HS-5 (cell line): ENCODE results near the gene PTGES3.
A peak's percentile ranks its signal among the peaks of the same experiment; 100 is the strongest.

Experiments used
- DNase-seq: peaks from one replicate; pipeline ENCODE4 v3.0.0-alpha.2; 2012; ENCODE audit warnings: low read depth

The PTGES3 gene

GRCh38 chr12:56629459-56630179 is 58.5 kb downstream of the PTGES3 start:
- DNase-seq: no peak

- DNase-seq: peak; percentile 37
Measured at GRCh38 chr12:56628671-56629458, 59.2 kb downstream of the PTGES3 start.

DNA sequence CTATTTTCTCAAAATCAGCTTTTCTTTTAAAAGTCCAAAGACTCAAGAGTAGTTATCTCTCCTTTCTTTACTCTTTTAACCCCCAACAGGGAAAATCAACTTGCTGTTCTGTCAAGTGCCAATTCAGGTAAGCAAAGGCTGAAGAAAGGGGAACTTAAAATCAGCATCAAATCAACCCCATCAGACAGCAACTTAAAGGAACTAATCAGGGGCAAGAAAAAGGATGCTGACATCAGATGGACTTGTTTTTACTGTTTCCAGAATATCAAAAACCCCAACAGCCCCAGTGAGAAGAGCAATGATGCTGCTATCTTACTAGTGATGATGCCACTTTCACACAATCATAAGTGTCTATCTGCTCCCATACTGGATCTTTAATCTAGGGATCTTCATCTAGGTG is 61.4 kb downstream of the PTGES3 start:
- DNase-seq: no peak

DNA sequence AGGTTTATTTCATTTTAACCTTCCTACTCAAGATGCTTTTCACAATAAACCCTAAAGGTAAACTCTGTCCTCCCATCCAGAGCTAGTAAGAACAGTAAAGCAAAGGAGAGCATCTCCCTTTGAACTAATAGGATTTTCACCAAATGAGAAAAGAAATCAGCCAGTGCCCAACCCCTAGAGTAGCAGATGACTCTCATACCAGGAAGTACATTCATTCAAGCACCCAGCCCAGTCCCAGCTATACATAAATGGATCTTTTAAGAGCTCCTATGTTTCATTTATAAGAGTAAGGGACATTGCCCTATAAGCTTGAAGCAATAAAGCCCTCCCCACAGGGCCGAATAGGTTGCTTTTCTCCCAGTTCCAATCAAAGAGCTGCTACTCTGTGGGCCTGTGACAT is 65.5 kb downstream of the PTGES3 start:
- DNase-seq: no peak

DNA sequence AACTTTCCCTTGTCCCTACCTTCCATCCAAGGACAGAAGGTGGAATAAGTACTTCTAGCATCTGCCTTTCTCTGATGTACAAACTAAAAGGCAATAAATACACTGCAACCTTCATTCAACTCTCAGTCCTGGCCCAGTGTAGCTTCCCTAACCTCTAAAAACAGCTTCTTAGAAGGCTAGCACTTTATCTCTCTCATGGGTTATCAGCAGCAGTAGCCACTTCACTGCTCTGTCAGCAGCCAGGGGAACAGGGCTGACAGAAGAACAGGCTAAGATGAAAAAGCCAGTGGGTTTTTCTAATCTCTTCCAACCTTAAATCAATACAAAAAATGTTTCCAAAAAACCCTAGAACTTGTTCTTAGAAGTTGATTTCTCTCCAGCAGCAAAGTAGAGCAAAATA is 71.2 kb downstream of the PTGES3 start:
- DNase-seq: no peak

GRCh38 chr12:56616244-56616643 is 71.8 kb downstream of the PTGES3 start:
- DNase-seq: no peak

DNA sequence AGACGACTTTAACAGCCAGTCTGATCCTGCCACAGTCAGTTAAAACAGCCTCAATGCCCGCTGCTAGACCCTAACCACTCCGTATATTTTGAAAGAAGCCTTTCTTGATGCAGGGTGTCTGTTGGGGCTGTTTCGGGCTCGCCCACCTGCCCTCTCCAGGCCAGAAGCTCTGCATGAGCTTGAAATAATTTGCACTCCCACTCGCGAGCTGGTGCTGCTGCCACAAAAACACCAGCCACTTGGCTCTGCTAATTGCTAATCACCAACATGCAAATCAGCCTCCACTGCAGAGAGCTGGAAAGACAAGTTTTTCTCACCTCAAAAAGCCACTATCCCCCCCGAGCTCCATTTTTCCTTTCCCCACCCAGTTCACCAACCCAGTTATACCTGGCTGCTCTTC is 73.5 kb downstream of the PTGES3 start:
- DNase-seq: no peak
